HEK293 (cell line): ENCODE measurements around the gene MTPN.

Experiments
- CTCF ChIA-PET: fragments of 350-600 bp; formaldehyde crosslinking; extraction: SDS; loops from one replicate; lab custom pipeline; 2021; ENCODE audit warnings: antibody characterized with exemption; lab: Yijun Ruan, JAX
- POLR2A ChIA-PET: fragments of 300-600 bp; formaldehyde crosslinking; extraction: SDS; loops from one replicate; lab custom pipeline; 2020; ENCODE audit warnings: antibody characterized with exemption, inconsistent platforms; lab: Yijun Ruan, JAX
- H3K27ac ChIP-seq: fragments of 200-500 bp; sonication (Bioruptor generic); 2 replicates; pipeline ENCODE4 v1.5.1; 2014; ENCODE audit warnings: low read depth, low read length, control low read depth, inconsistent platforms; ENCODE audit errors: extremely low read depth
- H3K36me3 ChIP-seq, 2 experiments: fragments of 200-500 bp in 1 of 2; sonication (Bioruptor generic) in 1 of 2; 1 replicate in 1 of 2; 2 replicates in 1 of 2; pipeline ENCODE4 v1.5.1; 2014 to 2017; ENCODE audit warnings: inconsistent platforms in 2 of 2, low read length in 2 of 2; ENCODE audit not compliant: control insufficient read depth in 2 of 2, insufficient read depth in 1 of 2
- H3K4me1 ChIP-seq: fragments of 200-500 bp; sonication (Bioruptor generic); 2 replicates; pipeline ENCODE4 v1.5.1; 2014; ENCODE audit warnings: mild to moderate bottlenecking, low read length, inconsistent platforms; ENCODE audit not compliant: control insufficient read depth, insufficient read depth
- H3K4me3 ChIP-seq: 2 replicates; pipeline ENCODE4 v1.5.1; 2011; ENCODE audit warnings: low read depth, mild to moderate bottlenecking, control low read depth, low read length, moderate library complexity
- H3K9me3 ChIP-seq: fragments of 200-500 bp; sonication (Bioruptor generic); 2 replicates; pipeline ENCODE4 v1.5.1; 2014; ENCODE audit warnings: low read depth, low read length, inconsistent platforms; ENCODE audit not compliant: control insufficient read depth, insufficient read depth
- BCL11A ChIP-seq: fragments of 450-650 bp; formaldehyde crosslinking; IDR thresholded peaks from 2 replicates; pipeline ENCODE4 v1.5.1; 2016; ENCODE audit warnings: low read depth, missing biosample characterization, missing genetic modification characterization
- HOXD13 ChIP-seq: sonication (generic); formaldehyde crosslinking; IDR thresholded peaks from 2 replicates; pipeline ENCODE4 v1.8.0; 2022; ENCODE audit warnings: missing genetic modification reagents, borderline replicate concordance
- IKZF3 ChIP-seq: fragments of 450-650 bp; IDR thresholded peaks from 2 replicates; pipeline ENCODE4 v1.5.0; 2018; ENCODE audit warnings: missing biosample characterization, mild to moderate bottlenecking, missing genetic modification characterization, moderate library complexity
- KLF16 ChIP-seq: fragments of 450-650 bp; formaldehyde crosslinking; IDR thresholded peaks from 2 replicates; pipeline ENCODE4 v1.5.1; 2017; ENCODE audit warnings: missing biosample characterization, missing genetic modification characterization
- SALL2 ChIP-seq: fragments of 450-650 bp; formaldehyde crosslinking; IDR thresholded peaks from 2 replicates; pipeline ENCODE4 v1.5.0; 2017; ENCODE audit warnings: missing biosample characterization, mild to moderate bottlenecking, missing genetic modification characterization, borderline replicate concordance
- SCRT2 ChIP-seq: fragments of 450-650 bp; formaldehyde crosslinking; IDR thresholded peaks from 2 replicates; pipeline ENCODE4 v1.5.1; 2016; ENCODE audit warnings: missing biosample characterization, missing genetic modification characterization
- ZBTB7A ChIP-seq: fragments of 450-650 bp; formaldehyde crosslinking; IDR thresholded peaks from 2 replicates; pipeline ENCODE4 v1.5.1; 2016; ENCODE audit warnings: low read depth, missing biosample characterization, missing genetic modification characterization
- ZFP3 ChIP-seq: fragments of 450-650 bp; formaldehyde crosslinking; IDR thresholded peaks from 2 replicates; pipeline ENCODE4 v1.5.1; 2016; ENCODE audit warnings: low read depth, missing biosample characterization, missing genetic modification characterization
- ZFP41 ChIP-seq: fragments of 450-650 bp; formaldehyde crosslinking; IDR thresholded peaks from 2 replicates; pipeline ENCODE4 v1.5.1; 2016; ENCODE audit warnings: missing biosample characterization, missing genetic modification characterization, borderline replicate concordance
- ZNF274 ChIP-seq, 2 experiments: fragments of 200-500 bp in 1 of 2; fragments of 450-650 bp in 1 of 2; sonication (Bioruptor generic) in 1 of 2; formaldehyde crosslinking in 1 of 2; IDR thresholded peaks; 2 replicates each; pipeline versions ENCODE4 v1.5.1 to v1.6.1; 2014 to 2016; ENCODE audit warnings: borderline replicate concordance in 1 of 2, inconsistent platforms in 1 of 2, low read length in 1 of 2, missing biosample characterization in 1 of 2, missing genetic modification characterization in 1 of 2
- ZNF433 ChIP-seq: fragments of 450-650 bp; formaldehyde crosslinking; IDR thresholded peaks from 2 replicates; pipeline ENCODE4 v1.5.1; 2016; ENCODE audit warnings: missing biosample characterization, missing genetic modification characterization, low read depth
- ZNF558 ChIP-seq: fragments of 450-650 bp; formaldehyde crosslinking; IDR thresholded peaks from 2 replicates; pipeline ENCODE4 v1.5.1; 2016; ENCODE audit warnings: missing biosample characterization, missing genetic modification characterization
- ZNF610 ChIP-seq: fragments of 450-650 bp; formaldehyde crosslinking; IDR thresholded peaks from 2 replicates; pipeline ENCODE4 v1.5.1; 2016; ENCODE audit warnings: missing biosample characterization, missing genetic modification characterization, borderline replicate concordance
- ZNF707 ChIP-seq: fragments of 450-650 bp; formaldehyde crosslinking; IDR thresholded peaks from 2 replicates; pipeline ENCODE4 v1.5.1; 2016; ENCODE audit warnings: missing biosample characterization, missing genetic modification characterization
- ZNF76 ChIP-seq: fragments of 450-650 bp; formaldehyde crosslinking; IDR thresholded peaks from 2 replicates; pipeline ENCODE4; 2016; ENCODE audit warnings: low read depth, missing biosample characterization, missing genetic modification characterization, borderline replicate concordance
- ZNF768 ChIP-seq: fragments of 450-650 bp; formaldehyde crosslinking; IDR thresholded peaks from 2 replicates; pipeline ENCODE4 v1.5.1; 2018; ENCODE audit warnings: missing biosample characterization, mild to moderate bottlenecking, missing genetic modification characterization
- ZSCAN16 ChIP-seq: fragments of 450-650 bp; formaldehyde crosslinking; IDR thresholded peaks from 2 replicates; pipeline ENCODE4 v1.5.1; 2016; ENCODE audit warnings: missing biosample characterization, missing genetic modification characterization
- TF ChIP-seq, protein P1 (sequence below): fragments of 450-650 bp; formaldehyde crosslinking; IDR thresholded peaks from 2 replicates; pipeline ENCODE4 v1.5.1; 2017; ENCODE audit warnings: missing biosample characterization, missing genetic modification characterization
- TF ChIP-seq, protein P2 (sequence below): fragments of 450-650 bp; formaldehyde crosslinking; IDR thresholded peaks from 2 replicates; pipeline ENCODE4 v1.5.1; 2016; ENCODE audit warnings: missing biosample characterization, missing genetic modification characterization
- TF ChIP-seq, protein P3 (sequence below): fragments of 450-650 bp; formaldehyde crosslinking; IDR thresholded peaks from 2 replicates; pipeline ENCODE4 v1.5.0; 2017; ENCODE audit warnings: missing biosample characterization, missing genetic modification characterization, borderline replicate concordance
- TF ChIP-seq, protein P4 (sequence below): fragments of 450-650 bp; formaldehyde crosslinking; IDR thresholded peaks from 2 replicates; pipeline ENCODE4 v1.5.1; 2016; ENCODE audit warnings: missing biosample characterization, missing genetic modification characterization

MTPN gene

DNA sequence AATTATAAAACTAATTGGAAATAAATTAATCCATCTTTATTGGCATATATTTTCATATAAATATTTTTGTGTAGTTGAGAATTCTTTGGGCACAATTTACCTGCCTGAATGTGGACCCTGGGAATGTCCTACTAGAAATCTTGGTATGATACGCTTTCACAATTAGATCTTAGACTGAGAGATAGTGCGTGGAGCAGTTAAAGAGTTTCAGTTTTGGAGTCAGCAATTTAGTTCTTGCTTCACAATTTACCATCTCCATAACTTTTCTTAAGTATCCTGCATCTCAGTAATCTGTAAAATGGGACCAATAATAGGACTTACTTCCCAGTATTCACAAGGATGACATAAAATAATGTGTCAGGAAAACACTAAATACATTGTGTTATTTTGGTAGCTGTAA lies 2.0 kb downstream of the MTPN start:
- Histone ChIP-seq H3K4me3 (no peak overlapping the region), H3K9me3 (no peaks in the 10 kb centered on the region), H3K36me3 (peaks cover 0 to 27% of the 10 kb centered on the region in 2 experiments; a peak in 1 of 3 replicates), H3K27ac (no peak overlapping the region)
- CTCF ChIA-PET = interaction anchor here (0.9 kb wide), 1 partner anchor 271 kb away, joined by 3 read pairs; no protein-coding TSS in a partner anchor
- TF ChIP-seq HOXD13 (no peak), ZBTB7A (no peak), ZNF558 (tag by site-specific recombination) (no peak), ZFP3 (tag by site-specific recombination) (no peak), ZNF707 (tag by site-specific recombination) (no peak), ZSCAN16 (tag by site-specific recombination) (no peak), SALL2 (tag by site-specific recombination) (no peak), IKZF3 (tag by site-specific recombination) (no peak), ZFP41 (tag by site-specific recombination) (no peak), KLF16 (no peak), ZNF610 (tag by site-specific recombination) (no peak), SCRT2 (tag by site-specific recombination) (no peak)
- TF ChIP-seq, protein P1, sequence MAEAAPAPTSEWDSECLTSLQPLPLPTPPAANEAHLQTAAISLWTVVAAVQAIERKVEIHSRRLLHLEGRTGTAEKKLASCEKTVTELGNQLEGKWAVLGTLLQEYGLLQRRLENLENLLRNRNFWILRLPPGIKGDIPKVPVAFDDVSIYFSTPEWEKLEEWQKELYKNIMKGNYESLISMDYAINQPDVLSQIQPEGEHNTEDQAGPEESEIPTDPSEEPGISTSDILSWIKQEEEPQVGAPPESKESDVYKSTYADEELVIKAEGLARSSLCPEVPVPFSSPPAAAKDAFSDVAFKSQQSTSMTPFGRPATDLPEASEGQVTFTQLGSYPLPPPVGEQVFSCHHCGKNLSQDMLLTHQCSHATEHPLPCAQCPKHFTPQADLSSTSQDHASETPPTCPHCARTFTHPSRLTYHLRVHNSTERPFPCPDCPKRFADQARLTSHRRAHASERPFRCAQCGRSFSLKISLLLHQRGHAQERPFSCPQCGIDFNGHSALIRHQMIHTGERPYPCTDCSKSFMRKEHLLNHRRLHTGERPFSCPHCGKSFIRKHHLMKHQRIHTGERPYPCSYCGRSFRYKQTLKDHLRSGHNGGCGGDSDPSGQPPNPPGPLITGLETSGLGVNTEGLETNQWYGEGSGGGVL (tag by site-specific recombination) = no peak
- TF ChIP-seq, protein P2, sequence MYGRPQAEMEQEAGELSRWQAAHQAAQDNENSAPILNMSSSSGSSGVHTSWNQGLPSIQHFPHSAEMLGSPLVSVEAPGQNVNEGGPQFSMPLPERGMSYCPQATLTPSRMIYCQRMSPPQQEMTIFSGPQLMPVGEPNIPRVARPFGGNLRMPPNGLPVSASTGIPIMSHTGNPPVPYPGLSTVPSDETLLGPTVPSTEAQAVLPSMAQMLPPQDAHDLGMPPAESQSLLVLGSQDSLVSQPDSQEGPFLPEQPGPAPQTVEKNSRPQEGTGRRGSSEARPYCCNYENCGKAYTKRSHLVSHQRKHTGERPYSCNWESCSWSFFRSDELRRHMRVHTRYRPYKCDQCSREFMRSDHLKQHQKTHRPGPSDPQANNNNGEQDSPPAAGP (tag by site-specific recombination) = no peak
- TF ChIP-seq, protein P3, sequence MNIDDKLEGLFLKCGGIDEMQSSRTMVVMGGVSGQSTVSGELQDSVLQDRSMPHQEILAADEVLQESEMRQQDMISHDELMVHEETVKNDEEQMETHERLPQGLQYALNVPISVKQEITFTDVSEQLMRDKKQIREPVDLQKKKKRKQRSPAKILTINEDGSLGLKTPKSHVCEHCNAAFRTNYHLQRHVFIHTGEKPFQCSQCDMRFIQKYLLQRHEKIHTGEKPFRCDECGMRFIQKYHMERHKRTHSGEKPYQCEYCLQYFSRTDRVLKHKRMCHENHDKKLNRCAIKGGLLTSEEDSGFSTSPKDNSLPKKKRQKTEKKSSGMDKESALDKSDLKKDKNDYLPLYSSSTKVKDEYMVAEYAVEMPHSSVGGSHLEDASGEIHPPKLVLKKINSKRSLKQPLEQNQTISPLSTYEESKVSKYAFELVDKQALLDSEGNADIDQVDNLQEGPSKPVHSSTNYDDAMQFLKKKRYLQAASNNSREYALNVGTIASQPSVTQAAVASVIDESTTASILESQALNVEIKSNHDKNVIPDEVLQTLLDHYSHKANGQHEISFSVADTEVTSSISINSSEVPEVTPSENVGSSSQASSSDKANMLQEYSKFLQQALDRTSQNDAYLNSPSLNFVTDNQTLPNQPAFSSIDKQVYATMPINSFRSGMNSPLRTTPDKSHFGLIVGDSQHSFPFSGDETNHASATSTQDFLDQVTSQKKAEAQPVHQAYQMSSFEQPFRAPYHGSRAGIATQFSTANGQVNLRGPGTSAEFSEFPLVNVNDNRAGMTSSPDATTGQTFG (tag by site-specific recombination) = no peak
- TF ChIP-seq, all 188 proteins: peak for 0
- POLR2A ChIA-PET = no interaction called here
- H3K4me1 ChIP-seq = peaks cover 2% of the 10 kb centered on the region; the same call in 1 of the 2 replicates

DNA sequence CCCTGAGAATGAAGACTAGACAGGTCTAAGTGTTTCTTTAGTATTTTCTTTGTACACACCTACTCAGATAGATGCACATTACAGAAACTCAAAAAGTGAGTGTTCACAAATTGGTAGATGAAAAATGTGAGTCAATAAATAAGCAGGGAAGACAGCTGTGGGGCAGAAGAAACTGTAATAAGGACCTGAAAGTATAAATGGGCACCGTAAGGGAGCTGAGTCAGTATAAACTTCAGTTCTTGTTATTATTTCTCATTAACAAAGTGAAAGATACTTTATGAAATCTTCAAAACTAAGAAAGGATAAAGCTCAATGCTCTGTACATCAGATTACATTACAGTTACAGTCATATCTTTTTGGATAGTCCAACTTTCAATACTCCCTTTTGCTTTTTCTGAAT lies 2.5 kb downstream of the MTPN start:
- no peak overlapping the region for H3K4me3 ChIP-seq
- ChIA-PET CTCF (interaction anchor here (0.9 kb wide), 1 partner anchor 270 kb away, joined by 3 read pairs; no protein-coding TSS in a partner anchor), POLR2A (no interaction called here)
- TF ChIP-seq BCL11A (no peak), ZNF274 (IDR thresholded peaks at IDR 0.05; ENCODE audit: low read length) (no peak), ZNF274 (tag by site-specific recombination; IDR thresholded peaks at IDR 0.05; ENCODE audit: borderline replicate concordance) (no peak), ZNF768 (tag by site-specific recombination) (no peak), ZNF433 (tag by site-specific recombination) (no peak), ZNF76 (tag by site-specific recombination) (no peak), ZFP41 (tag by site-specific recombination) (no peak)
- TF ChIP-seq, protein P4, sequence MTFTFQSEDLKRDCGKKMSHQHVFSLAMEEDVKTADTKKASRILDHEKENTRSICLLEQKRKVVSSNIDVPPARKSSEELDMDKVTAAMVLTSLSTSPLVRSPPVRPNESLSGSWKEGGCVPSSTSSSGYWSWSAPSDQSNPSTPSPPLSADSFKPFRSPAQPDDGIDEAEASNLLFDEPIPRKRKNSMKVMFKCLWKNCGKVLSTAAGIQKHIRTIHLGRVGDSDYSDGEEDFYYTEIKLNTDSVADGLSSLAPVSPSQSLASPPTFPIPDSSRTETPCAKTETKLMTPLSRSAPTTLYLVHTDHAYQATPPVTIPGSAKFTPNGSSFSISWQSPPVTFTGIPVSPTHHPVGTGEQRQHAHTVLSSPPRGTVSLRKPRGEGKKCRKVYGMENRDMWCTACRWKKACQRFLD (tag by site-specific recombination) = no peak
- peaks cover 0 to 32% of the 10 kb centered on the region in 2 experiments; a peak in 1 of 3 replicates for H3K36me3 ChIP-seq
- H3K27ac ChIP-seq = no peak overlapping the region
- H3K9me3 ChIP-seq = no peaks in the 10 kb centered on the region
- H3K4me1 ChIP-seq = peaks cover 2% of the 10 kb centered on the region; the same call in 1 of the 2 replicates
